Brain microvascular endothelial cell (primary cell): ENCODE measurements around the gene DLGAP3.
"Not testable (repeated sequence)": the region's sequence is repeated elsewhere in the genome, so short reads cannot be mapped to it uniquely, and the experiment has no call there.

Source experiments
- DNase-seq: peaks from one replicate; pipeline ENCODE4 v3.0.0-alpha.2; 2020
- H3K27ac ChIP-seq: fragments of 250-450 bp; sonication (Bioruptor Pico); 2 replicates; pipeline ENCODE4 v1.5.1; 2020; ENCODE audit warnings: mild to moderate bottlenecking, moderate library complexity
- H3K27me3 ChIP-seq: fragments of 250-450 bp; sonication (Bioruptor Pico); replicated peaks from 2 replicates; pipeline ENCODE4 v1.5.1; 2020; ENCODE audit warnings: mild to moderate bottlenecking
- H3K36me3 ChIP-seq: fragments of 250-450 bp; sonication (Bioruptor Pico); replicated peaks from 2 replicates; pipeline ENCODE4 v1.5.1; 2020; ENCODE audit warnings: mild to moderate bottlenecking
- H3K4me3 ChIP-seq: 2 replicates; pipeline ENCODE4 v1.5.1; 2011; ENCODE audit warnings: low read depth, mild to moderate bottlenecking, control low read depth, low read length, moderate library complexity
- CTCF ChIP-seq: IDR thresholded peaks from 2 replicates; pipeline ENCODE4 v1.5.1; 2011; ENCODE audit warnings: low read depth, mild to moderate bottlenecking, moderate library complexity, low read length, control low read depth, inconsistent platforms; ENCODE audit errors: missing control alignments
- in situ Hi-C: cut with HindIII; loops from 2 replicates; pipeline ENCODE4 v1.10.0; 2017; ENCODE audit warnings: low sequenced_read_pairs, low pct_ligation_motif_present

Gene DLGAP3

DNA sequence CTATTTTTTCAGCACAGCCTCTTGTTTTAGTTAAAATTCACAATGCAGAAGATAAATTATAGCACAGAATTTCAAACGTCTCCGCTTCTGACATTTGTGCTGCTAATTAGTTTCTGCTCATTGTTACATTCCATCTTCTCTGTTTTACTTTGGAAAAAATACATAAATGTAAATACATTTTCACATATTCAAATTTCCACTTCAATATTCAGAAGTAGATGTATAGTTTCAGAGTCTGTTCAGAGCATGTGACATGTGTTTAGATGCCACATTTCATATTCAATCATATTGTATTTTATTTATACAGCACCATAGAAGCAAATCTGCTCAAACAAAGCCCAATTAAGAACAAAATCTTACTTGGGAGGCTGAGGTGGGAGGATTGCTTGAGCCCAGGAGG, 36.1 kb upstream of the DLGAP3 start:
- no peak overlapping the region for H3K27ac ChIP-seq
- in situ Hi-C loops: no loop called here
- H3K27me3 ChIP-seq: no peaks in the 10 kb centered on the region
- H3K4me3 ChIP-seq: no peak overlapping the region
- TF ChIP-seq CTCF: no peak
- no peak for DNase-seq
- no peaks in the 10 kb centered on the region for H3K36me3 ChIP-seq

- Histone ChIP-seq H3K27ac (no peak overlapping the region), H3K36me3 (no peaks in the 10 kb centered on the region), H3K4me3 (no peak overlapping the region), H3K27me3 (no peaks in the 10 kb centered on the region)
- TF ChIP-seq CTCF: no peak
- in situ Hi-C loops: no loop called here
- DNase-seq: no peak
These were observed 21.0 kb upstream of the DLGAP3 start for GRCh38 chr1:34950428-34950827.

- H3K36me3 ChIP-seq, in situ Hi-C loops, H3K4me3 ChIP-seq, H3K27me3 ChIP-seq, H3K27ac ChIP-seq, DNase-seq: not testable (repeated sequence)
These were observed 19.3 kb upstream of the DLGAP3 start for GRCh38 chr1:34948739-34949138.

GRCh38 chr1:34947641-34948314, 18.3 kb upstream of the DLGAP3 start:
- H3K27ac ChIP-seq, DNase-seq, in situ Hi-C loops, H3K36me3 ChIP-seq, H3K4me3 ChIP-seq, H3K27me3 ChIP-seq: not testable (repeated sequence)

DNA sequence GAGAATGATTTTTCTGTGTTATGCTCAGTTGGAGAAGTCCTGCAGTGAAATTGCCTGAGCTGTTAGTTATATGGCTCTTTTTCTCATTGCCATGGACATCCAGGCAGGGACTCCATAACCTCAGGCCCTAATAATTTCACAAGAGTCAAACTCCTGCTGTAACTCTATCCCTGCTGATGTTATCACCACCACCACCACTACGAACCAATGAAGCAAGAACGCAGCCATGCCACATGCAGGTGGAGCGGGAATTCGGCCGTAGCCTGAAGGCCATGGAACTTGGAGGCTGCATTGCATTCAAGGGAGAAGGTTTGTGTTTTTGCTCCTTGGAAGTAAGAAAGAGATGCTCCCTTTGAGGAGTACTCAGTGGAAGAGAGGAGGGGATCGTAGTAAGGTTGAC, 16.8 kb upstream of the DLGAP3 start:
- no peak overlapping the region for H3K4me3 ChIP-seq
- in situ Hi-C loops: no loop called here
- TF ChIP-seq CTCF: no peak
- no peak for DNase-seq
- H3K27ac ChIP-seq: no peak overlapping the region
- H3K27me3 ChIP-seq: no peaks in the 10 kb centered on the region
- H3K36me3 ChIP-seq: no peaks in the 10 kb centered on the region

- H3K36me3 ChIP-seq, H3K27ac ChIP-seq, in situ Hi-C loops, H3K4me3 ChIP-seq, H3K27me3 ChIP-seq, DNase-seq: not testable (repeated sequence)
These were observed 12.3 kb upstream of the DLGAP3 start for GRCh38 chr1:34941798-34942197.

DNA sequence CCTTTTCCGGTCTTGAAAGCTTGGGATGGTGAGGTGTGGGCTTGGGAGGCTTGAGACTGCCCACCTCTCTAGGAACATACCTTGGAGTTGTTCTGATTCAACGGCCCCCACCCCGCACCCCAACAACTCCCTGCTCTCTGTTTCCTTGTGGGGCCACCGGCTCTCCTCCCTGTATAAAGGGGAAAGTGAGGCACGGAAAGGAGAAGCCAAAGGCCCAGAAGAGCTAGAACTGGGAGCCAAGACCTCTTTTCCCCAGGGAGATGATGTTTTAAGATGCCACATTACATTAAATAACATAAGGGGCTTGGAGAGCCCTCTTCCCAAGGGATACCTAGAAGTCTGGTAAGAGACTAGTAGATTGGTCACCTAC, 1.2 kb upstream of the DLGAP3 start:
- H3K27ac ChIP-seq: no peak overlapping the region
- in situ Hi-C loops: no loop called here
- peaks cover 27% of the 10 kb centered on the region for H3K27me3 ChIP-seq
- no peak for DNase-seq
- no peak overlapping the region for H3K4me3 ChIP-seq
- H3K36me3 ChIP-seq: no peaks in the 10 kb centered on the region
- TF ChIP-seq CTCF: no peak
